ENCODE results near the gene MGAT2. TPM values are rescaled to one million over a fixed set of nuclear protein-coding genes. Genes with fewer than 3 reads are reported as not detected.

The MGAT2 gene
- total RNA-seq, 1 experiment from 2014 or later: 51.4 TPM

GRCh38 chr14:49623941-49624839 is 3.6 kb downstream of the MGAT2 start:
- no TSS peak for BruUV-seq (replicated peaks)
- intact Hi-C loops (cut with micrococcal nuclease; ENCODE audit: unreplicated experiment): no loop called here
- TF ChIP-seq SIN3A (IDR thresholded peaks at IDR 0.05; ENCODE audit: borderline replicate concordance, insufficient read depth, low read depth, low read length): no peak
- TF ChIP-seq REST (IDR thresholded peaks at IDR 0.05; ENCODE audit: insufficient read depth in 1 of 2, low read depth in 2 of 2, low read length in 1 of 2): no peak
- TF ChIP-seq CTCF (IDR thresholded peaks at IDR 0.05): no peak
- no peak for TF ChIP-seq POLR2AphosphoS5 (IDR thresholded peaks at IDR 0.05; ENCODE audit: low read depth, low read length)
- no peak for TF ChIP-seq TCF7L2 (IDR thresholded peaks at IDR 0.05; ENCODE audit: low read depth, low read length)
- H3K27ac ChIP-seq (ENCODE audit: low read length): peak overlapping the region; percentile 88
- no peaks in the 10 kb centered on the region for H3K9me3 ChIP-seq (ENCODE audit: control insufficient read depth, insufficient read depth, low read depth, low read length)
- DNase-seq (ENCODE audit: low read depth, low spot score): no peak
- in situ Hi-C loops (cut with HindIII; ENCODE audit: low pct_unique_long_range_greater_than_20kb, low sequenced_read_pairs): no loop called here
- peaks cover 13% of the 10 kb centered on the region for H3K36me3 ChIP-seq (ENCODE audit: control insufficient read depth, insufficient read depth, low read length)
- ChIA-PET CTCF (no interaction called here), POLR2A (interaction anchor here (0.7 kb wide), 1 partner anchor 214 kb away, joined by 3 read pairs; no protein-coding TSS in a partner anchor)
- H3K27me3 ChIP-seq (ENCODE audit: control insufficient read depth, insufficient read depth, low read length): no peaks in the 10 kb centered on the region
- peaks cover 3% of the 10 kb centered on the region for H3K4me1 ChIP-seq (ENCODE audit: control insufficient read depth, insufficient read depth, low read length)
- no peak for ATAC-seq
- peak overlapping the region; percentile 39 to 95 for H3K4me3 ChIP-seq (ENCODE audit: low read depth in 2 of 2, low read length in 2 of 2)

- BruUV-seq (replicated peaks): no TSS peak
- in situ Hi-C loops (cut with HindIII; ENCODE audit: low pct_unique_long_range_greater_than_20kb, low sequenced_read_pairs): no loop called here
- Histone ChIP-seq H3K36me3 (ENCODE audit: control insufficient read depth, insufficient read depth, low read length) (no peaks in the 10 kb centered on the region; the same call in none of the 2 replicates), H3K4me3 (ENCODE audit: low read depth in 2 of 2, low read length in 2 of 2) (peak overlapping the region; percentile 75 to 92), H3K27me3 (ENCODE audit: control insufficient read depth, insufficient read depth, low read length) (no peaks in the 10 kb centered on the region), H3K4me1 (ENCODE audit: control insufficient read depth, insufficient read depth, low read length) (no peaks in the 10 kb centered on the region), H3K27ac (ENCODE audit: low read length) (peak overlapping the region; percentile 96), H3K9me3 (ENCODE audit: control insufficient read depth, insufficient read depth, low read depth, low read length) (no peaks in the 10 kb centered on the region)
- DNase-seq (ENCODE audit: low read depth, low spot score): peak; percentile 61
- TF ChIP-seq SIN3A (IDR thresholded peaks at IDR 0.05; ENCODE audit: borderline replicate concordance, insufficient read depth, low read depth, low read length) (no peak; the same call in 1 of the 2 replicates), CTCF (IDR thresholded peaks at IDR 0.05) (peak; percentile 89)
- ChIA-PET CTCF (interaction anchor here (0.6 to 1.6 kb wide), 4 partner anchors 8 to 220 kb away, joined by 3 to 5 read pairs (median 4); partner anchors contain the start of gene NEMF), POLR2A (interaction anchor here (0.5 to 0.7 kb wide), 4 partner anchors 24 to 474 kb away, joined by 3 to 7 read pairs (median 4); partner anchors contain the start of gene POLE2)
- ATAC-seq: peak; percentile 93
- intact Hi-C loops (cut with micrococcal nuclease; ENCODE audit: unreplicated experiment): loop anchor here (5.0 kb wide), 1 partner anchor 133 kb away; the partner anchor contains the start of gene KLHDC2
These were observed 13.3 kb downstream of the MGAT2 start for GRCh38 chr14:49633640-49634546.

Measured in Panc1 (cell line).